Epithelial cell of esophagus (primary cell): ENCODE data around the gene RASGRP3.

Experiments
- DNase-seq: peaks from one replicate; pipeline ENCODE4 v3.0.0; 2010; ENCODE audit warnings: low read depth
- H3K4me3 ChIP-seq: 2 replicates; pipeline ENCODE4 v1.5.1; 2011; ENCODE audit warnings: mild to moderate bottlenecking, low read length, control low read depth
- CTCF ChIP-seq: IDR thresholded peaks from 2 replicates; pipeline ENCODE4 v1.5.1; 2011; ENCODE audit warnings: low read depth, mild to moderate bottlenecking, low read length, control low read depth, inconsistent platforms; ENCODE audit not compliant: insufficient read depth; ENCODE audit errors: missing control alignments

Gene RASGRP3

GRCh38 chr2:33586766-33587165, 110.3 kb downstream of the RASGRP3 start:
- no peak for DNase-seq
- no peak for TF ChIP-seq CTCF

GRCh38 chr2:33588232-33588631, 111.8 kb downstream of the RASGRP3 start:
- DNase-seq, result no peak
- no peak overlapping the region for H3K4me3 ChIP-seq
- TF ChIP-seq CTCF, result no peak

More at GRCh38 chr2:33586766-33587165, 110.3 kb downstream of the RASGRP3 start:
- no peak overlapping the region for H3K4me3 ChIP-seq

- DNase-seq, result no peak
- no peak overlapping the region for H3K4me3 ChIP-seq
- TF ChIP-seq CTCF, result no peak
Measured at GRCh38 chr2:33589444-33589843, 113.0 kb downstream of the RASGRP3 start.

GRCh38 chr2:33595385-33595784, 118.9 kb downstream of the RASGRP3 start:
- DNase-seq, result no peak
- no peak overlapping the region for H3K4me3 ChIP-seq
- no peak for TF ChIP-seq CTCF

GRCh38 chr2:33597026-33597425, 120.6 kb downstream of the RASGRP3 start:
- no peak overlapping the region for H3K4me3 ChIP-seq
- no peak for DNase-seq
- no peak for TF ChIP-seq CTCF

GRCh38 chr2:33598561-33599174, 122.2 kb downstream of the RASGRP3 start:
- peak overlapping the region; percentile 98 for H3K4me3 ChIP-seq
- no peak for TF ChIP-seq CTCF
- peak; percentile 60 for DNase-seq

GRCh38 chr2:33599175-33599942, 122.9 kb downstream of the RASGRP3 start, which contains the start of gene FAM98A:
Gene FAM98A, minus strand, starts transcription at chr2:33599299. Its CDS starts 78 bp downstream, at chr2:33599221.
- peak within 1 kb of the TSS; percentile 98 for H3K4me3 ChIP-seq
- peak; percentile 99 for DNase-seq
- no peak for TF ChIP-seq CTCF
